Spleen (tissue), 11 donors: ENCODE results near the gene TTI1. TPM values are rescaled to one million over a fixed set of nuclear protein-coding genes. Genes with fewer than 3 reads are reported as not detected.

Experiments used
- DNase-seq: peaks from one replicate; pipeline ENCODE4 v3.0.0-alpha.2; 2020
- H3K27ac ChIP-seq, 8 donors: fragments of 200-600 bp; sonication (generic) in 7 of 8; 1 replicate in 4 of 8; 2 replicates in 4 of 8; pipeline versions ENCODE4 v1.5.0 to v1.8.0; 2016 to 2021; ENCODE audit warnings: inconsistent platforms in 4 of 8, mild to moderate bottlenecking in 4 of 8, moderate library complexity in 1 of 8
- H3K27me3 ChIP-seq, 7 donors: fragments of 200-600 bp; sonication (generic) in 6 of 7; replicated peaks in 1 of 7; 1 replicate in 4 of 7; 2 replicates in 3 of 7; pipeline versions ENCODE4 v1.5.0 to v1.8.0; 2016 to 2021; ENCODE audit warnings: inconsistent platforms in 3 of 7, mild to moderate bottlenecking in 1 of 7
- H3K36me3 ChIP-seq, 6 donors: fragments of 200-600 bp; sonication (generic) in 5 of 6; 1 replicate in 4 of 6; 2 replicates in 2 of 6; pipeline versions ENCODE4 v1.5.0 to v1.8.0; 2016 to 2021; ENCODE audit warnings: inconsistent platforms in 2 of 6
- H3K4me1 ChIP-seq, 6 donors: fragments of 200-600 bp; sonication (generic) in 5 of 6; 1 replicate in 3 of 6; 2 replicates in 3 of 6; pipeline versions ENCODE4 v1.5.0 to v1.8.0; 2016 to 2021; ENCODE audit warnings: inconsistent platforms in 3 of 6
- H3K4me3 ChIP-seq, 8 donors: fragments of 200-600 bp; sonication (generic) in 7 of 8; 1 replicate in 4 of 8; 2 replicates in 4 of 8; pipeline versions ENCODE4 v1.5.0 to v1.8.0; 2016 to 2021; ENCODE audit warnings: inconsistent platforms in 4 of 8, mild to moderate bottlenecking in 4 of 8, moderate library complexity in 2 of 8
- H3K9me3 ChIP-seq, 8 donors: fragments of 200-600 bp; sonication (generic) in 7 of 8; 1 replicate in 4 of 8; 2 replicates in 4 of 8; pipeline versions ENCODE4 v1.5.0 to v1.8.0; 2016 to 2021; ENCODE audit warnings: inconsistent platforms in 4 of 8
- CTCF ChIP-seq, 11 experiments: fragments of 200-600 bp in 7 of 11; fragments of 450-650 bp in 4 of 11; sonication (generic) in 4 of 11; IDR thresholded peaks in 8 of 11; conservative IDR thresholded peaks in 3 of 11; 1 replicate in 7 of 11; 2 replicates in 4 of 11; pipeline versions ENCODE4 v1.4.0 to v1.8.0; 2016 to 2021; ENCODE audit warnings: antibody characterized with exemption in 11 of 11, inconsistent platforms in 4 of 11, mild to moderate bottlenecking in 1 of 11
- POLR2A ChIP-seq, 3 donors: fragments of 450-650 bp; IDR thresholded peaks; one replicate each; pipeline ENCODE4 v1.5.1; 2017; ENCODE audit warnings: antibody characterized with exemption in 3 of 3, mild to moderate bottlenecking in 1 of 3
- POLR2AphosphoS5 ChIP-seq, 3 donors: sonication (generic); formaldehyde crosslinking; IDR thresholded peaks; one replicate each; pipeline ENCODE4 v1.5.1; 2017; ENCODE audit warnings: antibody characterized with exemption in 3 of 3
- WGBS, 5 donors: extraction: QIAGEN DNeasy Blood & Tissue Kit in 3 of 5; methylation state at CpG; one replicate each; pipeline versions ENCODE4 v1.1.5 to v1.1.7; 2013 to 2018; 5-methylcytosine and 5-hydroxymethylcytosine counted together
- intact Hi-C: fragments of 100-400 bp; cut with DNase I; formaldehyde crosslinking; loops from one replicate; pipeline ENCODE4 v1.15.0; 2023; ENCODE audit warnings: low total_unique reads
- polyA plus RNA-seq, 3 donors: library from polyadenylated mRNA; stranded (reverse); fragments of 200-250 nt; gene quantifications; one replicate each; pipeline ENCODE4 v1.2.1, GENCODE V29; 2013
- total RNA-seq, 7 donors: library from RNA; depleted of rRNA in 3 of 7; stranded (reverse); fragments of >200 nt in 3 of 7; fragmentation: NEBNext Ultra II Directional in 4 of 7; extraction: Animal tissue kit (Norgen Biotek cat#: 25700) in 4 of 7; gene quantifications; one replicate each; pipeline versions ENCODE4 v1.1.0 to v1.2.1, GENCODE V29; 2016 to 2021
- donor health status: healthy with polysubstance abuse.
- donor health status: DM: no; HTN: no; CAD: no; lungs with moderate emphysema.
- donor health status: DM: no; HTN: no; CAD: no.
- donor health status: Bipolar disorder and iron deficiency.
- donor health status: healthy.
- donor health status: DM: no; HTN: no; CAD: no.
- donor health status: DM: yes; HTN: yes; CAD: no.

TTI1 gene
- total and polyA plus RNA-seq, 10 donors = 5.9 to 25.2 (median 19.1) TPM

GRCh38 chr20:38000293-38000692 is 33.0 kb downstream of the TTI1 start:
- no peak for DNase-seq
- H3K36me3 ChIP-seq = peaks cover 6 to 100% (median 78%) of the 10 kb centered on the region in 6 donors
- no peak overlapping the region for H3K4me3 ChIP-seq
- H3K4me1 ChIP-seq = peaks cover 0 to 5% (median 0%) of the 10 kb centered on the region in 6 donors
- 88 to 98% (median 96%) methylated on average over 13 of the region's 13 CpGs for WGBS, 5 donors
- no peaks in the 10 kb centered on the region for H3K27me3 ChIP-seq
- no peak overlapping the region for H3K27ac ChIP-seq
- intact Hi-C loops = no loop called here
- no peaks in the 10 kb centered on the region for H3K9me3 ChIP-seq
- no peak for TF ChIP-seq POLR2A (IDR thresholded peaks at IDR 0.05)
- TF ChIP-seq POLR2AphosphoS5 (IDR thresholded peaks at IDR 0.05) = no peak
- no peak for TF ChIP-seq CTCF (IDR thresholded peaks at IDR 0.05 in 8 of 11, conservative IDR thresholded peaks at IDR 0.05 in 3 of 11)

DNA sequence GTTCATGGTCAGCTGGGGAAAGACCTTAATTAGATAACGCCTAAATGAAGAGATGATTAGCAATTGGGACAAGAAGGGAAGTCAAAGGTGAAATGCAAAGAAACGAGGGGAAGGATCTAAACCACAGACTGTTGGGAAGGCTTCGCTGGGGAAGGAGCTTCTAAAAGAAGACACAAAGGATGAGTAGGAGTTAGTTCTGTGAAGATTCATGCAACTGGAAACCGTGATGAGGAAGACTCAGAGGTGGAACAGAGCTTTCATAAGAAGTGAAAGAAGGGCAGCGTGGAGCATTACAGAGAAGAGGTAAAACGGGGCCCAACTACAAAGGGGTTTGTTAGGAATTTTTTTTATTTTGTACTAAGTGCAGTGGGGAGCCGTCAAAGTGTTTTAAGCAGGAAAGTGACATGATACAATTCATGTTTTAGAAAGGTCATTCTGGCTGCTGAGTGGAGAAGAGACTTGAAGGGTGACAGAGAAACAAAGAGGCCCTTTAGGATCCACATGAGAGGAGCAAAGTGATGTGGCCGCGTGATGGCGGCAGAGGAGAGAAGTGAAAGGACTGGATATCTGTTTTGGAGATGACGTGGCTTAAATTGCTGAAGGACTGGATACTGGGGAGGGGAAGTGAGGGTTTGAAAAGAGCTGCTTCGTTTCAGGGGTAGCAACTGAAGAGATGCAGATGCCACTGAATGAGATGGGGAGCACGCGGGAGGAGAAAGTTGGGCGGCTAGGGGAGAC is 33.6 kb downstream of the TTI1 start:
- Histone ChIP-seq H3K4me3 (no peak overlapping the region), H3K36me3 (peaks cover 6 to 100% (median 83%) of the 10 kb centered on the region in 6 donors), H3K9me3 (no peaks in the 10 kb centered on the region), H3K27me3 (no peaks in the 10 kb centered on the region), H3K27ac (no peak overlapping the region), H3K4me1 (peaks cover 0 to 5% (median 0%) of the 10 kb centered on the region in 6 donors)
- WGBS, 5 donors = 84 to 89% (median 84%) methylated on average over 15 of the region's 15 CpGs
- TF ChIP-seq CTCF (IDR thresholded peaks at IDR 0.05 in 8 of 11, conservative IDR thresholded peaks at IDR 0.05 in 3 of 11) = no peak
- no peak for TF ChIP-seq POLR2A (IDR thresholded peaks at IDR 0.05)
- no peak for TF ChIP-seq POLR2AphosphoS5 (IDR thresholded peaks at IDR 0.05)
- intact Hi-C loops = loop anchor here (10.0 kb wide), 1 partner anchor 85 kb away; no protein-coding TSS in a partner anchor
- no peak for DNase-seq

- H3K27me3 ChIP-seq = no peaks in the 10 kb centered on the region
- H3K9me3 ChIP-seq = no peaks in the 10 kb centered on the region
- intact Hi-C loops = loop anchor here (10.0 kb wide), 1 partner anchor 83 kb away; no protein-coding TSS in a partner anchor
- 94 to 100% (median 96%) methylated on average over 3 of the region's 3 CpGs for WGBS, 5 donors
- H3K4me3 ChIP-seq = no peak overlapping the region
- H3K27ac ChIP-seq = no peak overlapping the region
- peaks cover 0 to 16% (median 2%) of the 10 kb centered on the region in 6 donors for H3K4me1 ChIP-seq
- TF ChIP-seq POLR2AphosphoS5 (IDR thresholded peaks at IDR 0.05) (no peak), POLR2A (IDR thresholded peaks at IDR 0.05) (no peak), CTCF (IDR thresholded peaks at IDR 0.05 in 8 of 11, conservative IDR thresholded peaks at IDR 0.05 in 3 of 11) (no peak)
- no peak for DNase-seq
- H3K36me3 ChIP-seq = peaks cover 6 to 96% (median 83%) of the 10 kb centered on the region in 6 donors
These were observed 35.7 kb downstream of the TTI1 start for GRCh38 chr20:37997516-37997915.

DNA sequence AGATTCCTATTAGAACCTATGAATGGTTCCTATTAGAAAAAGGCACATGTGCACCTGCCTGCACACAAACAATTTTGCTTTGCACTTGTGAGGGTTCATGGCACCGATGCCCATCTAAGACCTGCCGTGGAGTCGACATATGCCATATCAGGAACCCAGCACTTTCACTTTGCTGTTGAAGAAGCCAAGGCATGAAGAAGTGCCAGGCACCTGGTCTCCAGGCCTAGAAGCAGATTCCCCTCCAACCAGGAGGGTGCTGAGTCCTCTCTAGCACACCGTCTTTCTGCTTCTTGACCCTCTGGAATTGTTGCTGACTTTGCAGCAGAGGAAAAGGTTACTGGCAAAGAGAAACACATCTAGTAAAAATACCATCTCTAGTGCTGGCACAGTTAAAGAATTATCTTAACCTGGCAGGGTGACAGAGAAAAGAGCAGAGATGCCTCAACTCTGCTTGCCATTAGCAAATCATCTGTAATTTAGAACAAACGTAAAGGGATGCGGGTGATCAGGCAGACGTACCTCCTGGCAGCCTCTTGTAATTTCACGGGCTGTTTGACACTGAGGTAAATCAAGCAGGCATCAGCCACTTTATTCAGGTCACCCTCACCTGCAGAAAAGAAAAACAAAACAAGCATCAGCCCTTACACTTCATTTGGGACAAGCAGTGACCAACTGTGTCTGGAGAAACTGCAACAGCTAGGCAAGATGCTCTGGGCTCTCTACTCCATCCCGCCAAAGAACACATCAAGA is 37.2 kb downstream of the TTI1 start:
- no peak for TF ChIP-seq CTCF (IDR thresholded peaks at IDR 0.05 in 8 of 11, conservative IDR thresholded peaks at IDR 0.05 in 3 of 11)
- no peak for TF ChIP-seq POLR2A (IDR thresholded peaks at IDR 0.05)
- TF ChIP-seq POLR2AphosphoS5 (IDR thresholded peaks at IDR 0.05) = no peak
- Histone ChIP-seq H3K9me3 (no peaks in the 10 kb centered on the region), H3K4me1 (peaks cover 3 to 26% (median 12%) of the 10 kb centered on the region in 6 donors), H3K27ac (no peak overlapping the region), H3K36me3 (peaks cover 6 to 96% (median 72%) of the 10 kb centered on the region in 6 donors), H3K4me3 (no peak overlapping the region), H3K27me3 (no peaks in the 10 kb centered on the region)
- no peak for DNase-seq
- intact Hi-C loops = loop anchor here (10.0 kb wide), 1 partner anchor 81 kb away; no protein-coding TSS in a partner anchor
- 89 to 95% (median 92%) methylated on average over 9 of the region's 9 CpGs for WGBS, 5 donors
